NB4 (cell line): ENCODE data around the gene C14orf132.

ENCODE experiments used
- MYC ChIP-seq: IDR thresholded peaks from 2 replicates; pipeline ENCODE4 v1.6.1; 2011; ENCODE audit warnings: low read depth, low read length
- POLR2A ChIP-seq: IDR thresholded peaks from 2 replicates; pipeline ENCODE4 v1.6.1; 2011; ENCODE audit warnings: mild to moderate bottlenecking; ENCODE audit not compliant: insufficient read length; ENCODE audit errors: extremely low read depth
- TF ChIP-seq, protein P1 (sequence below): IDR thresholded peaks from one replicate; pipeline ENCODE4 v1.5.1; 2012; ENCODE audit warnings: low read depth, low read length
- TF ChIP-seq, protein P2 (sequence below): IDR thresholded peaks from 2 replicates; pipeline ENCODE4 v1.6.1; 2011; ENCODE audit warnings: low read depth, low read length

DNA sequence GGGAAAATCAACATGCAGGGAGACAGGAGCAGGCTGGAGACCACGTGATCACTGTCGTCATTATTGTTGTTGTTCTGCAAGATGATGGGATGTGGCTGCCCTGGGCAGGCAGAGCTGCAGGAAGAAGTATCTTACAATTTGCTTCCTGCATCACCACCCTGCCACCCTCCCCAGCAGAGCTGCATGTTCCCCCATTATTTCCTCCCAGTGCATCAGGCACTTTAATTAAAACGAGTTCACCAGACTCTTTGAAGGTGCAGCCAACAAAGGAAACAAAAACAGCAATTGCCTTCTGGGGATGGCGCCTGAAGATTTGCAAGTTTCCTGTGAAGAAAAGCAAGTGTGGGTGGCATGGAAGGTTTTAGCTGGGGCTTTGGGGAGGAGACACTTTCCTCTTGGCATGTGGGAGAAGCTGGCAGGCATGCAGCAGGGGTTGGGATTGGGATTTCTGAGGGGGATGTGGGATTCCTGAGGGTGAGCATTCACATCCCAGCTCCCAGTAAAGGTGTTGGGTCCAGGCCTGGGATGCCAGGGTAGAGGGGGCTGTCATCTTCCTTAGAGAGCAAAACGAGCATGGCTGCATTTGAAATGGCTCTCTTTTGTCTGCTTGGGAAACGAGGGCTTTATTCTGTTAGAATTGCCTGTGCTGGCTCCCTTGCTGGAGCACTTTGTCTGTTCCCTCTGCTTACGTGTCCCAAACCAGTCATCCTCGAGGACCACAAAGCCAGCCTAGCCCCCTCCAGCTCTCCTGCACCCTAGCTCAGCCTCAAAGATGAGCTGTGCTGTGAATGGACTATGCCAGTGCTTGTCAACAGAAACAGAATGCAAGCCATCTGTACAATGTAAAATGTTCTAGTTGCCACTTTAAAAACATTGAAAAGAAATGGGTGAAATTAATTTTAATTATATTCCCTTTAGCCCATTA lies 11.5 kb upstream of the C14orf132 start:
- TF ChIP-seq, protein P1, sequence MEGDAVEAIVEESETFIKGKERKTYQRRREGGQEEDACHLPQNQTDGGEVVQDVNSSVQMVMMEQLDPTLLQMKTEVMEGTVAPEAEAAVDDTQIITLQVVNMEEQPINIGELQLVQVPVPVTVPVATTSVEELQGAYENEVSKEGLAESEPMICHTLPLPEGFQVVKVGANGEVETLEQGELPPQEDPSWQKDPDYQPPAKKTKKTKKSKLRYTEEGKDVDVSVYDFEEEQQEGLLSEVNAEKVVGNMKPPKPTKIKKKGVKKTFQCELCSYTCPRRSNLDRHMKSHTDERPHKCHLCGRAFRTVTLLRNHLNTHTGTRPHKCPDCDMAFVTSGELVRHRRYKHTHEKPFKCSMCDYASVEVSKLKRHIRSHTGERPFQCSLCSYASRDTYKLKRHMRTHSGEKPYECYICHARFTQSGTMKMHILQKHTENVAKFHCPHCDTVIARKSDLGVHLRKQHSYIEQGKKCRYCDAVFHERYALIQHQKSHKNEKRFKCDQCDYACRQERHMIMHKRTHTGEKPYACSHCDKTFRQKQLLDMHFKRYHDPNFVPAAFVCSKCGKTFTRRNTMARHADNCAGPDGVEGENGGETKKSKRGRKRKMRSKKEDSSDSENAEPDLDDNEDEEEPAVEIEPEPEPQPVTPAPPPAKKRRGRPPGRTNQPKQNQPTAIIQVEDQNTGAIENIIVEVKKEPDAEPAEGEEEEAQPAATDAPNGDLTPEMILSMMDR: no peak
- TF ChIP-seq, protein P2, sequence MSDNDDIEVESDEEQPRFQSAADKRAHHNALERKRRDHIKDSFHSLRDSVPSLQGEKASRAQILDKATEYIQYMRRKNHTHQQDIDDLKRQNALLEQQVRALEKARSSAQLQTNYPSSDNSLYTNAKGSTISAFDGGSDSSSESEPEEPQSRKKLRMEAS: no peak
- no peak for TF ChIP-seq POLR2A
- TF ChIP-seq MYC: no peak
